Gastroesophageal sphincter (tissue), 4 donors: ENCODE measurements around the gene RIPK1. TPM values are rescaled to one million over a fixed set of nuclear protein-coding genes. Genes with fewer than 3 reads are reported as not detected.
A peak's percentile ranks its signal among the peaks of the same experiment; 100 is the strongest.
"Not testable (repeated sequence)": the region's sequence is repeated elsewhere in the genome, so short reads cannot be mapped to it uniquely, and the experiment has no call there.

Experiments
- ATAC-seq: fragments of 150-250 bp; one replicate; pipeline ENCODE4 v1.9.1; 2016; ENCODE audit warnings: mild to moderate bottlenecking, moderate library complexity
- H3K27ac ChIP-seq, 4 donors: fragments of 200-600 bp; sonication (generic) in 3 of 4; 1 replicate in 3 of 4; 2 replicates in 1 of 4; pipeline ENCODE4 v1.5.1; 2016 to 2019
- H3K27me3 ChIP-seq: fragments of 200-600 bp; sonication (generic); one replicate; pipeline ENCODE4 v1.5.1; 2019
- H3K36me3 ChIP-seq, 2 donors: fragments of 200-600 bp; sonication (generic); one replicate each; pipeline ENCODE4 v1.5.1; 2019; ENCODE audit warnings: control low read depth in 1 of 2
- H3K4me1 ChIP-seq, 3 donors: fragments of 200-600 bp; sonication (generic); 1 replicate in 2 of 3; 2 replicates in 1 of 3; pipeline ENCODE4 v1.5.1; 2016 to 2019; ENCODE audit warnings: control low read depth in 2 of 3
- H3K4me3 ChIP-seq, 2 donors: fragments of 200-600 bp; sonication (generic); one replicate each; pipeline ENCODE4 v1.5.1; 2019; ENCODE audit warnings: mild to moderate bottlenecking in 1 of 2, moderate library complexity in 1 of 2
- H3K9me3 ChIP-seq, 3 donors: fragments of 200-600 bp; sonication (generic); one replicate each; pipeline ENCODE4 v1.5.1; 2017 to 2019; ENCODE audit warnings: control low read depth in 2 of 3
- CTCF ChIP-seq, 4 experiments: fragments of 200-600 bp in 2 of 4; fragments of 450-650 bp in 2 of 4; sonication (generic) in 1 of 4; IDR thresholded peaks; one replicate each; pipeline ENCODE4 v1.5.1; 2017 to 2019; ENCODE audit warnings: antibody characterized with exemption in 4 of 4, mild to moderate bottlenecking in 2 of 4, moderate library complexity in 2 of 4
- EP300 ChIP-seq: sonication (generic); formaldehyde crosslinking; IDR thresholded peaks from one replicate; pipeline ENCODE4 v1.6.1; 2017; ENCODE audit warnings: antibody characterized with exemption, mild to moderate bottlenecking
- POLR2A ChIP-seq, 2 donors: fragments of 450-650 bp; IDR thresholded peaks; one replicate each; pipeline ENCODE4 v1.6.1; 2017; ENCODE audit warnings: antibody characterized with exemption in 2 of 2, mild to moderate bottlenecking in 2 of 2, moderate library complexity in 1 of 2
- POLR2AphosphoS5 ChIP-seq: sonication (generic); formaldehyde crosslinking; IDR thresholded peaks from one replicate; pipeline ENCODE4 v1.6.1; 2017; ENCODE audit warnings: antibody characterized with exemption
- WGBS, 2 donors: methylation state at CpG; one replicate each; pipeline ENCODE4 v1.1.5; 2018; ENCODE audit warnings: low coverage in 1 of 2; 5-methylcytosine and 5-hydroxymethylcytosine counted together
- total RNA-seq, 4 donors: library from RNA; depleted of rRNA; stranded (reverse); fragments of >200 nt; gene quantifications; one replicate each; pipeline ENCODE4 v1.1.0, GENCODE V29; 2016

Gene RIPK1
- total RNA-seq, 4 donors from 2014 or later = 20.1 to 28.9 (median 25.7) TPM

- Histone ChIP-seq H3K36me3 (no peaks in the 10 kb centered on the region), H3K4me1 (no peaks in the 10 kb centered on the region), H3K27me3 (no peaks in the 10 kb centered on the region), H3K9me3 (no peaks in the 10 kb centered on the region), H3K27ac (peak overlapping the region in 1 of 4 donors; percentile 9), H3K4me3 (no peak overlapping the region)
- ATAC-seq = no peak
- WGBS, 2 donors = 62 to 92% methylated on average over 2 of the region's 2 CpGs
- no peak for TF ChIP-seq CTCF (IDR thresholded peaks at IDR 0.05)
- no peak for TF ChIP-seq POLR2A (IDR thresholded peaks at IDR 0.05)
- no peak for TF ChIP-seq POLR2AphosphoS5
- TF ChIP-seq EP300 = no peak
Measured at GRCh38 chr6:3041606-3042005, 26.7 kb upstream of the RIPK1 start.

GRCh38 chr6:3045369-3045768 lies 22.9 kb upstream of the RIPK1 start:
- no peak overlapping the region for H3K27ac ChIP-seq
- no peak overlapping the region for H3K4me3 ChIP-seq
- no peaks in the 10 kb centered on the region for H3K27me3 ChIP-seq
- H3K9me3 ChIP-seq = no peaks in the 10 kb centered on the region
- no peaks in the 10 kb centered on the region for H3K36me3 ChIP-seq
- TF ChIP-seq POLR2A (IDR thresholded peaks at IDR 0.05) (no peak), CTCF (IDR thresholded peaks at IDR 0.05) (no peak), POLR2AphosphoS5 (no peak)
- 74 to 83% methylated on average over 1 to 5 of the region's 5 CpGs for WGBS, 2 donors
- no peak for ATAC-seq
- H3K4me1 ChIP-seq = no peaks in the 10 kb centered on the region

GRCh38 chr6:3045777-3046176 lies 22.5 kb upstream of the RIPK1 start:
- Histone ChIP-seq H3K9me3 (no peaks in the 10 kb centered on the region), H3K27ac (no peak overlapping the region), H3K36me3 (no peaks in the 10 kb centered on the region), H3K4me3 (no peak overlapping the region), H3K27me3 (no peaks in the 10 kb centered on the region), H3K4me1 (no peaks in the 10 kb centered on the region)
- TF ChIP-seq CTCF (IDR thresholded peaks at IDR 0.05) (no peak), POLR2A (IDR thresholded peaks at IDR 0.05) (no peak), EP300 (no peak), POLR2AphosphoS5 (no peak)
- 63 to 86% methylated on average over 1 of the region's 1 CpG for WGBS, 2 donors
- no peak for ATAC-seq

GRCh38 chr6:3046295-3046694 lies 22.0 kb upstream of the RIPK1 start:
- ATAC-seq = no peak
- H3K36me3 ChIP-seq = no peaks in the 10 kb centered on the region
- H3K27ac ChIP-seq = no peak overlapping the region
- TF ChIP-seq EP300 = no peak
- TF ChIP-seq POLR2AphosphoS5 = no peak
- no peak for TF ChIP-seq POLR2A (IDR thresholded peaks at IDR 0.05)
- TF ChIP-seq CTCF (IDR thresholded peaks at IDR 0.05) = no peak
- WGBS, 2 donors = 70 to 76% methylated on average over 2 to 3 of the region's 3 CpGs
- no peaks in the 10 kb centered on the region for H3K27me3 ChIP-seq
- no peak overlapping the region for H3K4me3 ChIP-seq
- no peaks in the 10 kb centered on the region for H3K4me1 ChIP-seq
- no peaks in the 10 kb centered on the region for H3K9me3 ChIP-seq

GRCh38 chr6:3048009-3048408 lies 20.3 kb upstream of the RIPK1 start:
- not testable (repeated sequence) for H3K4me3 ChIP-seq, H3K27ac ChIP-seq, H3K36me3 ChIP-seq, H3K4me1 ChIP-seq, ATAC-seq, H3K9me3 ChIP-seq, H3K27me3 ChIP-seq
- WGBS, 2 donors = 100% methylated on average over 1 of the region's 4 CpGs
